ENCODE results near the gene VASP. TPM values are rescaled to one million over a fixed set of nuclear protein-coding genes. Genes with fewer than 3 reads are reported as not detected.

VASP gene
- polyA plus RNA-seq, 3 donors = 132 to 154 (median 144) TPM

GRCh38 chr19:45505996-45506245 lies 1.4 kb upstream of the VASP start:
- Histone ChIP-seq H3K9me3 (replicated peaks in 1 of 2; ENCODE audit: control insufficient read depth in 1 of 2, insufficient read depth in 1 of 2, low read length in 2 of 2) (no peaks in the 10 kb centered on the region), H4K20me1 (ENCODE audit: insufficient read depth, low read length) (peaks cover 37% of the 10 kb centered on the region), H3K4me1 (ENCODE audit: control insufficient read depth in 1 of 2, insufficient read depth in 2 of 2, low read length in 2 of 2) (peaks cover 59 to 76% of the 10 kb centered on the region in 2 donors), H3K4me2 (replicated peaks; ENCODE audit: extremely low read depth, low read length, poor library complexity, severe bottlenecking) (peak overlapping the region; percentile 100), H3K36me3 (replicated peaks in 1 of 2; ENCODE audit: control insufficient read depth in 1 of 2, insufficient read depth in 2 of 2, low read length in 2 of 2) (peaks cover 0 to 6% of the 10 kb centered on the region in 2 donors), H3K27ac (ENCODE audit: low read depth in 1 of 2, low read length in 2 of 2) (peak overlapping the region; percentile 96 to 99), H3K4me3 (replicated peaks in 1 of 3; ENCODE audit: low read depth in 2 of 3, low read length in 3 of 3) (peak overlapping the region in 2 of 3 experiments; percentile 80 to 100), H3K27me3 (ENCODE audit: control insufficient read depth in 2 of 2, insufficient read depth in 2 of 2, low read length in 2 of 2) (no peaks in the 10 kb centered on the region), H3K79me2 (ENCODE audit: insufficient read depth, low read length) (peaks cover 41% of the 10 kb centered on the region), H3K9ac (ENCODE audit: insufficient read depth, low read length, poor library complexity, severe bottlenecking) (peak overlapping the region; percentile 88), H2AFZ (ENCODE audit: insufficient read depth, low read depth, low read length, poor library complexity, severe bottlenecking) (peak overlapping the region; percentile 19)
- peak overlapping the region; percentile 85 to 97 (median 89) for H3K27ac Mint-ChIP-seq
- TF ChIP-seq CTCF (IDR thresholded peaks at IDR 0.05) = no peak
- H3K4me1 Mint-ChIP-seq = peaks cover 61% of the 10 kb centered on the region
- peak overlapping the region; percentile 67 to 88 for H3K4me3 Mint-ChIP-seq
- H3K9me3 Mint-ChIP-seq = peaks cover 0 to 3% (median 0%) of the 10 kb centered on the region in 7 donors
- peaks cover 8 to 19% of the 10 kb centered on the region in 2 donors for H3K36me3 Mint-ChIP-seq
- no peak for DNase-seq
- no CpG with 5 or more reads among the region's 5 CpGs for WGBS (ENCODE audit: insufficient coverage)
- intact Hi-C loops (cut with micrococcal nuclease) = loop anchor here in 1 of 2 donors (5.0 kb wide), 1 partner anchor 76 kb away; the partner anchor contains the start of gene OPA3
- H3K27me3 Mint-ChIP-seq (ENCODE audit: low read depth in 3 of 3) = peaks cover 0 to 4% (median under 1%) of the 10 kb centered on the region in 3 donors

- peaks cover 13 to 24% of the 10 kb centered on the region in 2 donors for H3K36me3 Mint-ChIP-seq
- Histone ChIP-seq H3K36me3 (replicated peaks in 1 of 2; ENCODE audit: control insufficient read depth in 1 of 2, insufficient read depth in 2 of 2, low read length in 2 of 2) (peaks cover 0 to 11% of the 10 kb centered on the region in 2 donors), H3K4me2 (replicated peaks; ENCODE audit: extremely low read depth, low read length, poor library complexity, severe bottlenecking) (peak overlapping the region; percentile 100), H3K4me1 (ENCODE audit: control insufficient read depth in 1 of 2, insufficient read depth in 2 of 2, low read length in 2 of 2) (peaks cover 59 to 76% of the 10 kb centered on the region in 2 donors), H3K79me2 (ENCODE audit: insufficient read depth, low read length) (peaks cover 46% of the 10 kb centered on the region), H3K27ac (ENCODE audit: low read depth in 1 of 2, low read length in 2 of 2) (peak overlapping the region; percentile 96 to 99), H2AFZ (ENCODE audit: insufficient read depth, low read depth, low read length, poor library complexity, severe bottlenecking) (peak overlapping the region; percentile 19), H3K9ac (ENCODE audit: insufficient read depth, low read length, poor library complexity, severe bottlenecking) (peak overlapping the region; percentile 88), H3K9me3 (replicated peaks in 1 of 2; ENCODE audit: control insufficient read depth in 1 of 2, insufficient read depth in 1 of 2, low read length in 2 of 2) (no peaks in the 10 kb centered on the region), H3K4me3 (replicated peaks in 1 of 3; ENCODE audit: low read depth in 2 of 3, low read length in 3 of 3) (peak overlapping the region; percentile 80 to 100 (median 91)), H4K20me1 (ENCODE audit: insufficient read depth, low read length) (peaks cover 42% of the 10 kb centered on the region), H3K27me3 (ENCODE audit: control insufficient read depth in 2 of 2, insufficient read depth in 2 of 2, low read length in 2 of 2) (no peaks in the 10 kb centered on the region)
- H3K9me3 Mint-ChIP-seq = peaks cover 0 to 3% (median 0%) of the 10 kb centered on the region in 7 donors
- peaks cover 0 to 4% (median 0%) of the 10 kb centered on the region in 3 donors for H3K27me3 Mint-ChIP-seq (ENCODE audit: low read depth in 3 of 3)
- WGBS (ENCODE audit: insufficient coverage) = 2% methylated on average over 29 of the region's 47 CpGs
- DNase-seq = peak; percentile 89 to 95 (median 89)
- TF ChIP-seq CTCF (IDR thresholded peaks at IDR 0.05) = peak; percentile 34
- peaks cover 61% of the 10 kb centered on the region for H3K4me1 Mint-ChIP-seq
- H3K4me3 Mint-ChIP-seq = peak overlapping the region; percentile 88 to 89
- H3K27ac Mint-ChIP-seq = peak overlapping the region; percentile 96 to 99 (median 97)
- intact Hi-C loops (cut with micrococcal nuclease) = loop anchor here in 1 of 2 donors (5.0 kb wide), 1 partner anchor 76 kb away; the partner anchor contains the start of gene OPA3
These were observed 862 bp upstream of the VASP start for GRCh38 chr19:45506246-45506988.
